ENCODE measurements around the gene COQ8B.
A peak's percentile ranks its signal among the peaks of the same experiment; 100 is the strongest.
"Not testable (repeated sequence)": the region's sequence is repeated elsewhere in the genome, so short reads cannot be mapped to it uniquely, and the experiment has no call there.

Gene COQ8B

GRCh38 chr19:40663695-40664692, 52.7 kb downstream of the COQ8B start:
- DNase-seq, result peak in 1 of 2 experiments; percentile 26

GRCh38 chr19:40662925-40663694, 53.6 kb downstream of the COQ8B start:
- peak; percentile 84 to 96 for DNase-seq

DNA sequence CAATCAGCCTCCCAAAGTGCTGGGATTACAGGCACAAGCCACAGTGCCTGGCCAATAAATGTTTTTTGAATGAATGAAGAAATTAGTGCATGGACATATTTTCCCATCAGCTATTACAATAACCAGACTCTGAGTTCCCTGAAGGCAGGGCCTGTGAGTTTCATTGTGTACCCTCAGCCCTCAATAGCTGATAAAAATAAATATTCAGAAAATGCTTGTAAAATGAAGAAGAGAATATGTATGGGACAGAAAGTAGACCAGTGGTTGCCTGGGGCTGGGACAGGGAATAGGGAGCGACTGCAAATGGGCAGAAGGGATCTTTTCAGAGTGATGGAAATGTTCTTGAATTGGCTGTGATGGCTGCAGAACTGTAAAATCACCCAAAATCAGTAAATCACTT, 55.1 kb downstream of the COQ8B start:
- no peak for DNase-seq

DNA sequence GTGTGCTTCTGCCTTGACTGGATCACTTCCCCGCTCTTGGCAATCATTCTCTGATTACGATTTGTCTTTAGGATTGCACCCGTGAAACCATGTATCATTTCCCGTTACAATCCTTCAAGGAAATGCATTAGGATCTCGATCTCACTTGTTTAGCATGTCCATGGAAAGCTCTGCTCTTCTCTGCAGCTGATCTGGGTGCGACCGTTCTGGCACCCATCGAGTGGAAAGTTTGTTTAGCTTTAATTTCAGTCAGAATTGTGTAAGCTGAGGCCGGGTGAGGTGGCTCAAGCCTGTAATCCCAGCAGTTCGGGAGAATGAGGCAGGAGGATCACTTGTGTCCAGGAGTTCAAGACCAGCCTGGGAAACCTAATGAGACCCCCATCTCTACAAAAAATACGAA, 57.1 kb downstream of the COQ8B start:
- DNase-seq, result no peak

DNA sequence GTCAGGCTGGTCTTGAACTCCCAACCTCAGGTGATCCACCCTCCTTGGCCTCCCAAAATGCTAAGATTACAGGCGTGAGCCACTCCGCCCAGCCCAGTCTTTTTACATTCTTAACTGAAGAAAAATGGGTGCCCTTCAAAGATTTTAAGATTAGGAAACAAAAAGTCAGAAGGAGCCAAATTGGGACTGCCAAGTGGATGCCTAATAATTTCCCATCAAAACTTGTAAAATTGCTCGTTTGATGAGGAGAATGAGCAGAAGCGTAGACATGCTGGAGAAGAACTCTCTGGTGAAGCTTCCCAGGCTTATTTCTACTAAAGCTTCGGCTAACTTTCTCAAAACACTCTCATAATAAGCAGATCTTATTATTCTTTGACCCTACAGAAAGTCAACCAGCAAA, 57.6 kb downstream of the COQ8B start:
- DNase-seq, result no peak

- no peak for DNase-seq
Observed at GRCh38 chr19:40658031-40658430, 58.7 kb downstream of the COQ8B start.

DNA sequence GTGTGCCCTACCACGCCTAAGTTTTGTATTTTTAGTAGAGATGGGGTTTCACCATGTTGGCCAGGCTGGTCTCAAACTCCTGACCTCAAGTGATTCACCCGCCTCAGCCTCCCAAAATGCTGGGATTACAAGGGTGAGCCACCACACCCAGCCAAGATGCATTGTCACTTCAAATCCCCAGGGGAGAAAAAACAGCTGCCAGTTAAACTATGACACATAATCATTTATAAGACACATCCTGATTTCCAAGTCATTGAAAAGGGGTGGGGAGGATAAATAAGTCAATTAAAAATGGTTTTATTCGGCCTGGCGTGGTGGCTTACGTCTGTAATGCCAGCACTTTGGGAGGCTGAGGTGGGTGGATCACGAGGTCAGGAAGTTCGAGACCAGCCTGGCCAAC, 61.0 kb downstream of the COQ8B start:
- DNase-seq, result not testable (repeated sequence)

- DNase-seq, result not testable (repeated sequence)
Observed at GRCh38 chr19:40652303-40652702, 64.4 kb downstream of the COQ8B start.

- DNase-seq, result no peak
Observed at GRCh38 chr19:40650749-40651305, 65.9 kb downstream of the COQ8B start.

DNA sequence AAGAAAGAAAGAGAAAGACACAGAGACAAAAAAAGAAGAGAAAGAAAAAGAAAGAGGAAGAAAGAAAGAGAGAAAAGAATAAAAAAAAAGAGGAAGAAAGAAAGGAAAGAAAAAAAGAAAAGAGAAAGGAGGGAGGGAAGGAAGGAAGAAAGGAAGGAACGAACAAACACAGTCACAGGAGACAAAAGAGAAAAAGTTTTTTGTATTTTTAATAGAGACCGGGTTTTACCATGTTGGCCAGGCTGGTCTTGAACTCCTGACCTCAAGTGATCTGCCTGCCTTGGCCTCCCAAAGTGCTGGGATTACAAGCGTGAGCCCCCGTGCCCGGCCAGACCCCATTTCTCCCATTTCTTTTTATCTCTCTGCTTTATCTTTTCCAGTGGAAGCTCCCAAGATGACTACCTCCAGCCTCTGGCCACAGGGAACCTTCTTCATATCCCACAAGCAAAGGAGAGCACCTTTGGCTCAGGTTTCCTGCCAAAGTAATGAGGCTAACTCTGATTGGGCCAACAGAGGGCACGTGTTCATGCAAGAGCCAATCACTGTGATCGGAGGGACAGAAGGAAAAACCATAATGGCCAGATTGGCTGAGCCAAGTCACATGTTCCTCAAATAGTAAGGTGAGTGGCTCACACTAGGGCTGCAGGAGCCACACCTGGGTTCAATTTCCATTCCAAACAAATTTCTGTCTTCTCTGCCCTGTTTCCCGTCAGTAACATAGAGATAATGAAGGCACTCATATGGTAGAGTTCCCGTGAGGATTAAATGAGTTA, 66.6 kb downstream of the COQ8B start:
- not testable (repeated sequence) for DNase-seq

DNA sequence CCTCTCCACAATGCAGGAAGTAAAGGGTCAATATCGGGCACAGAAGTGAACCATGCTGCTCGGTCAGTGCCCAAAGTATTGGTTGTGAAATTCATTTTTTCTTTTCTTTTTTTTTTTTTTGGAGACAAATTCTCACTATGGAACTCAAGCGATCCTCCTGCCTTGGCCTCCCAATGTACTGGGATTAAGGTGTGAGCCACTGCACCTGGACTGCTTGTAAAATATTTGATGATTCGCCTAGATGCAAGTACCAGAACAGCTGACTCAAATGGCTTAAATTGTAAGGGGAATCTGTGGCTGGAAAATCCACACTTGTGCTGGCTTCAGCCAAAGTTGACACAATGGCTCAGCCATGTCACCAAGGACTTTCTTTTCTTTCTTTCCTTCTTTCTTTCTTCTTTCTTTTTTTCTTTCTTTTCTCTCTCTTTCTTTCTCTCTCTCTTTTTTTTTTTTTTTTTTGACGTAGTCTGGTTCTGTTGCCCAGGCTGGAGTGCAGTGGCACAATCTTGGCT, 69.9 kb downstream of the COQ8B start:
- DNase-seq, result no peak

- no peak for DNase-seq
Observed at GRCh38 chr19:40642757-40643305, 73.9 kb downstream of the COQ8B start.

DNA sequence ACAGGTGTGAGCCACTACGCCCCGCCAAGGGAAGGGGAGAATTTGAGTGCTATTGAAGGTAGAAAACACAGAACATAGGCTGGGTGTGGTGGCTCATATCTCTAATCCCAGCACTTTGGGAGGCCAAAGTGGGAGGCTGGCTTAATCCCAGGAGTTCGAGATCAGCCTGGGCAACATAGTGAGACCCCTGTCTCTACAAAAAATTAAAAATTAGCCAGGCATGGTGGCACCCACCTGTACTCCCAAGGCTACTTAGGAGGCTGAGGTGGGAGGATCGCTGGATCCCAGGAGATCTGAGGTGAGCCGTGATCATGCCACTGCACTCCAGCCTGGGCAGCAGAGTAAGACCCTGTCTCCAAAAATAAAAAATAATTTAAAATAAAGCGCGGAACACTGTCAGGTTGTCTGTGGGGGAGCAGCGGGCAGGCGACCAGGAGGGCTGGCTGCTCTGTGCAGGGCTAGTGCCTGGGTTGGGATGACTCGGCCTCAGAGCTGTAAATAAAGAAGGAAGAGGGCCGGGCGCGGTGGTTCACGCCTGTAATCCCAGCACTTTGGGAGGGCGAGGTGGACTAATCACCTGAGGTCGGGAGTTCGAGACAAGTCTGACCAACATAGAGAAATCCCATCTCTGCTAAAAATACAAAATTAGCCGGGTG, 74.5 kb downstream of the COQ8B start:
- DNase-seq, result no peak

Data from stimulated activated CD4-positive, alpha-beta T cell treated with anti-CD3 and anti-CD28 coated beads, Interleukin-4, amount 100 ng/mL, for 4 hours (primary cell).